ENCODE results near the gene AEBP1.

The AEBP1 gene

DNA sequence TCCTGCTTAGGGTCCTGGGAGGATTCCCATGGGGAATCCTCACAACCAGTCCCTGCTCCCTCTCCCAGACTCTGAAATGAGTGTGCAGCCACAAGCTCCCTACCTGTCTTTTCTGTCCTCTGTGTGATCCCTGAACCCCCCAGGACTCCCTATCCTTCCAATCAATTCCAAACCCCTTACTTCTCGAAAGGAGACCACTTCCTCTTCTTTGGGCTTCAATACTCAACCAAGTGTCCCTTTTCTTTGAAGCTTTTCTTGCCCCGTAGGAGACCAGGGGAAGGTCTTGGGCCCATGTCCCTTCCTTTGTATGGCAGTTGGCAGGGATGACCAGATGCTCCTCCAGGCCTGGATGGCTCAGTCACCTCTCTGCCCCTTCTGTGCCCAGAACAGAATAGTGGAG is 1.7 kb downstream of the AEBP1 start:
- no peak for DNase-seq (ENCODE audit: low spot score)

- DNase-seq (ENCODE audit: low spot score): no peak
Measured at GRCh38 chr7:44106311-44107065, 2.3 kb downstream of the AEBP1 start.

GRCh38 chr7:44107116-44107960 is 3.2 kb downstream of the AEBP1 start:
- DNase-seq (ENCODE audit: low spot score): no peak

GRCh38 chr7:44107961-44108767 is 4.0 kb downstream of the AEBP1 start:
- DNase-seq (ENCODE audit: low spot score): no peak

- no peak for DNase-seq (ENCODE audit: low spot score)
Measured at GRCh38 chr7:44108768-44109750, 4.9 kb downstream of the AEBP1 start.

- DNase-seq (ENCODE audit: low spot score): no peak
Measured at GRCh38 chr7:44109991-44110390, 5.8 kb downstream of the AEBP1 start.

DNA sequence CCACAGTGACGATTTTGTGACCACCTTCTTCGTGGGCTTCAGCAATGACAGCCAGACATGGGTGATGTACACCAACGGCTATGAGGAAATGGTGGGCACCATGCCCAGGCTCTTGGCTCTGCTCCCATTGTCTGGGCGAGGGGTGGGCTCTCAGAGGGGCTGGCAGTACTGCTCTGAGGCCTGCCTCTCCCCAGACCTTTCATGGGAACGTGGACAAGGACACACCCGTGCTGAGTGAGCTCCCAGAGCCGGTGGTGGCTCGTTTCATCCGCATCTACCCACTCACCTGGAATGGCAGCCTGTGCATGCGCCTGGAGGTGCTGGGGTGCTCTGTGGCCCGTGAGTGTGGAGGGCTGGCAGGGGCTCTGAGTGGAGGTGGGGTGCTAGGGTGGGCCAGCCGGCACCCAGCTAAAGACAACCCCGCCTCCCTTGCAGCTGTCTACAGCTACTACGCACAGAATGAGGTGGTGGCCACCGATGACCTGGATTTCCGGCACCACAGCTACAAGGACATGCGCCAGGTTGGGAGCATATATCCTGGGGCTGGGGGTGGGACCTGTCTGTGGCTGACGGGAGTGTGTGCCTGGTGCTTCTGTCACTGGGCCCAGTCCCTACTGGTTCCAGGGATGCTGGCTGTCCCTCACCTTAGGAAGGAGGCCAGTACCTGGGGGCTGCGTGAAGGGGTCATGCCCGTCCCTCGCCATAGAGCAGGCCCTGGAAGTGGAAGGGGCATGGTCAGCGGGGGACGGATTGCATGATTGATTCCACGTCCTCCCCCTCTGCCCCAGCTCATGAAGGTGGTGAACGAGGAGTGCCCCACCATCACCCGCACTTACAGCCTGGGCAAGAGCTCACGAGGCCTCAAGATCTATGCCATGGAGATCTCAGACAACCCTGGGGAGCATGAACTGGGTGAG is 6.8 kb downstream of the AEBP1 start:
- no peak for DNase-seq (ENCODE audit: low spot score)

DNA sequence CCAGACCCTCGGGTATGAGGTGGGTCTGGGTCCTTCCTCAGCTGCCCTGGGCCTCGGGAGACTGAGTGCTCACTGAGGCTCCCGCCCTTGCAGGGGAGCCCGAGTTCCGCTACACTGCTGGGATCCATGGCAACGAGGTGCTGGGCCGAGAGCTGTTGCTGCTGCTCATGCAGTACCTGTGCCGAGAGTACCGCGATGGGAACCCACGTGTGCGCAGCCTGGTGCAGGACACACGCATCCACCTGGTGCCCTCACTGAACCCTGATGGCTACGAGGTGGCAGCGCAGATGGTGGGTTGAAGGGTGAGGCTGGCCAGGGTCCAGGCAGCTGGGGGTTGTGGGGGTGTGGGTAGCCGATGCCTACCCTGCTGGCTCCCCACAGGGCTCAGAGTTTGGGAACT is 7.6 kb downstream of the AEBP1 start:
- DNase-seq (ENCODE audit: low spot score): no peak

DNA sequence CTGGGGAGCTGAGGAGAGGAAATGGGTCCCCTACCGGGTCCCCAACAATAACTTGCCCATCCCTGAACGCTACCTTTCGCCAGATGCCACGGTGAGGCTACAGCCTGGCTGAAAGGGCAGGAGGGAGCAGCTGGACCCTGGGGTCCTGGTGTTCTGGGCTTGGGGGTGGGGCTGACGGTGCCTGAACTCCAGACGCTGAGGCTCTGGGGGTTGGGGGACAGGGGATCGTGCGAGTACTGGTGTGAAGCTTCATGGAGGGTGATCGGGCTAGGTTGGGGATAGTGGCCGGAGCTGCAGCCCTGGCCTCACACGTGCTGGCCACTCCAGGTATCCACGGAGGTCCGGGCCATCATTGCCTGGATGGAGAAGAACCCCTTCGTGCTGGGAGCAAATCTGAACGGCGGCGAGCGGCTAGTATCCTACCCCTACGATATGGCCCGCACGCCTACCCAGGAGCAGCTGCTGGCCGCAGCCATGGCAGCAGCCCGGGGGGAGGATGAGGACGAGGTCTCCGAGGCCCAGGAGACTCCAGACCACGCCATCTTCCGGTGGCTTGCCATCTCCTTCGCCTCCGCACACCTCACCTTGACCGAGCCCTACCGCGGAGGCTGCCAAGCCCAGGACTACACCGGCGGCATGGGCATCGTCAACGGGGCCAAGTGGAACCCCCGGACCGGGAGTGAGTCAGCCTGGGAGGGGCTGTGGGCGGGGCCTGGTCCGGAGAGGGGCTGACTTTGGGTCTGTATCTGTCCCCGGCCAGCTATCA is 8.3 kb downstream of the AEBP1 start:
- no peak for DNase-seq (ENCODE audit: low spot score)

- no peak for DNase-seq (ENCODE audit: low spot score)
Measured at GRCh38 chr7:44112997-44113763, 9.0 kb downstream of the AEBP1 start.

DNA sequence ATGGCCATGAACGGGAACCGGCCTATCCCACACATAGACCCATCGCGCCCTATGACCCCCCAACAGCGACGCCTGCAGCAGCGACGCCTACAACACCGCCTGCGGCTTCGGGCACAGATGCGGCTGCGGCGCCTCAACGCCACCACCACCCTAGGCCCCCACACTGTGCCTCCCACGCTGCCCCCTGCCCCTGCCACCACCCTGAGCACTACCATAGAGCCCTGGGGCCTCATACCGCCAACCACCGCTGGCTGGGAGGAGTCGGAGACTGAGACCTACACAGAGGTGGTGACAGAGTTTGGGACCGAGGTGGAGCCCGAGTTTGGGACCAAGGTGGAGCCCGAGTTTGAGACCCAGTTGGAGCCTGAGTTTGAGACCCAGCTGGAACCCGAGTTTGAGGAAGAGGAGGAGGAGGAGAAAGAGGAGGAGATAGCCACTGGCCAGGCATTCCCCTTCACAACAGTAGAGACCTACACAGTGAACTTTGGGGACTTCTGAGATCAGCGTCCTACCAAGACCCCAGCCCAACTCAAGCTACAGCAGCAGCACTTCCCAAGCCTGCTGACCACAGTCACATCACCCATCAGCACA is 9.7 kb downstream of the AEBP1 start:
- no peak for DNase-seq (ENCODE audit: low spot score)

GRCh38 chr7:44114586-44115310 is 10.6 kb downstream of the AEBP1 start:
- no peak for DNase-seq (ENCODE audit: low spot score)

DNA sequence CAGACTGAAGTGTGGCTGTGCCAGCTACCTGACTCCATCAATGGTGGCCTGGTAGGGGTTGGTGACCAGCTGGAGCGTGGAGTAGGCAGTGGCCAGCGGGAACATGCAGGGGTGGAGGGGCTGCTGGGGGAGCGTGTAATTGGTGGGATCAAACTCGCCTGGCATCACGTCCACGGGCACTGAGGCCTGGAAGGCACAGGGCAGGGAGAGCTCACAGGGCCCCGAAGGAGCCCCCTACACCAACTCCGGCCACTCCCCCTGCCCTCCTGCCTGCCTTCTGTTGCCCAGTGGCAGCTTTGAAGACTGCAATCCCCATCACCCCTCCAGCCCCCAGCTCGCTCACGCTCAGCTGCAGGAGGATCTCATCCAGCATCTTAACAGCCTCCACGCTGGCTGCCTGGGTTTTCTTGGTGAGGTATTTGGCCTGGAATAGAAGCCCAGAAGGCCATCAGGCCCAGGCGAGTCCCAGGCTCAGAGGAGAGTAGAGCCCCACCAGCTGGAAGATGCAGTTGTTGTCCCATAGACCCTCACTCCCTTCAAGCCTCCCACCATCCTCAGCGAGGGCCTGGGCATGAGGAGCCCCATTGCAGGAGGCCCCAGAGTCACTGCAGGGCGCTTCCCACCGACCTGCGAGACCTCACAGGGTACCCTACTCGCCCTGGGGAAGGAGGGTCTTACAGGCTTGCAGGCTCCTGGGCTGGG is 12.1 kb downstream of the AEBP1 start:
- no peak for DNase-seq (ENCODE audit: low spot score)

DNA sequence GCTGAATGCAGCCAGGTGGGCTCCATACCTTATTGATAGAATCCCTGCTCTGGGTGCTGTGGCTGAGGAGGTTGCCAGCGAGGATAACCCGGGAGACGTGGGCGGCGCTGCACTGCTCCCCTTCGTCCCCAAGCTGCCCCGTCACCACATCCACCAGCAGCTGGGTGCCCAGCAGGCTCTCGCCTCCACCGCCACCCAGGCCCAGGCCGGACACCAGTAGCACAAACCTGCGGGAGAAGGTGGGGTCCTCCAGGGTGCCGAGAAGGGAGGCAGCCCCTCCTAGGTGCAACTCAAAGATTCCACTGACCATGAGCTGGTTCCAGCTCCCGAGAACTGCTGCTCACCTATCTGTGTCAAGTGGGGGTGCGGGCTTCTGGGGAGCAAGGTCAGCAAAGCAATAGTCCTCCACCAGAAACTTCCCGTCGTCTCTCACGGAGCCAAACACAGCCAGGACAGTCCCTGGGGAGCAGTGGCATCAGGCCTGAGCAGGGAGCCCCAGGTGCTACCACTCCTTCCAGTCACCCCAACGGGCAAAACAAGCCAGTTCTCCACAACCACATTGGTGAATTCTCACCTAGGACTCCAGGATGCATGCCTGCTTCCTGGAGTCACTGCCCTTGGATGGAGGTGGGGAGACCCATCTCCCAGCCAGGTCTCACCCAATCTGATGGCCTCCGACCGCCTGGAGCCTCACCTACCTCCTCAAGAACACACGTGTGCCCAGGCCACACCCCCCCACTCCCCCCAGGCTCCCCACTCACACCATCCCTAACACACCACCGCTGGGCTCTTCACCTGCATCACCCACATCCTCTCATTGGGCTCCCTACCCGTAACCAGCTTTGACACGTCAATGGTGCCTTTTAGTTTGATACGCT is 12.9 kb downstream of the AEBP1 start:
- DNase-seq (ENCODE audit: low spot score): no peak

DNA sequence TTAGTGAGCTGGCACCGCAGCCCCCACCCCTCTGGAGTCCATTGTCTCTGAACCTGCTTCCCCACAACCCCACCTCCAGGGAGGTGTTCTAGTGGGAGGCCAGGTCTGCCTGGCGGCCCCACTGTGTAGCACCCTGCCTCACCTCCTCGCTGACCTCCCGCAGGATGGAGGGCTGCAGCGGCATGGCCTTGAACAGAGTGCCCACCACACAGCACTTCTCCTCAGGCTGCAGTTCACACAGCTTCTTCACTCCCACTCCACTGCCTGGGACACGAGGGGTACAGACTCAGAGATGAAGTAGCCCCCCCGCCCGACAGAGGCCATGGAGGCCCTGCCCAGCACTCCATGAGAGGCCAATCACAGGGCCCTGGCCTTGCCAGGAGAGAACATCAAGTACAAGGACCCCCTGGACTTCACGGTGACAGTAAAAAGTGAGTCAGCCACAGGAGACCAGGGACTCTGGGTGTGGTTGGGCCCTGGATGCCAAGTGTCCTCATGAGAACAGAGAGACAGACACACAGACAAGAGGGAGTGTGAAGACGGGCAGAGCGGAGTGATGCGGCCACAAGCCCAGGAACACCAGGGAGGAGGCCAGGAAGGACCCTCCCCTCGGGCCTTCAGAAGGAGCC is 13.8 kb downstream of the AEBP1 start:
- no peak for DNase-seq (ENCODE audit: low spot score)

All from kidney capillary endothelial cell (primary cell).